ENCODE results near the gene MS4A6A.
"Not testable (repeated sequence)": the region's sequence is repeated elsewhere in the genome, so short reads cannot be mapped to it uniquely, and the experiment has no call there.

Gene MS4A6A

GRCh38 chr11:60143768-60144167 is 39.1 kb downstream of the MS4A6A start:
- in situ Hi-C loops (cut with MboI; ENCODE audit: low pct_unique_long_range_greater_than_20kb, low sequenced_read_pairs): no loop called here
- DNase-seq: no peak

GRCh38 chr11:60133917-60134316 is 49.0 kb downstream of the MS4A6A start:
- in situ Hi-C loops (cut with MboI; ENCODE audit: low pct_unique_long_range_greater_than_20kb, low sequenced_read_pairs): no loop called here
- no peak for DNase-seq

- no peak for DNase-seq
- in situ Hi-C loops (cut with MboI; ENCODE audit: low pct_unique_long_range_greater_than_20kb, low sequenced_read_pairs): no loop called here
Observed at GRCh38 chr11:60131912-60132311, 51.0 kb downstream of the MS4A6A start.

- in situ Hi-C loops (cut with MboI; ENCODE audit: low pct_unique_long_range_greater_than_20kb, low sequenced_read_pairs): no loop called here
- DNase-seq: peak; percentile 70
Observed at GRCh38 chr11:60130496-60130895, 52.4 kb downstream of the MS4A6A start.

GRCh38 chr11:60129853-60130252 is 53.0 kb downstream of the MS4A6A start:
- in situ Hi-C loops (cut with MboI; ENCODE audit: low pct_unique_long_range_greater_than_20kb, low sequenced_read_pairs): no loop called here
- DNase-seq: no peak

GRCh38 chr11:60128866-60129265 is 54.0 kb downstream of the MS4A6A start:
- DNase-seq; in situ Hi-C loops (cut with MboI; ENCODE audit: low pct_unique_long_range_greater_than_20kb, low sequenced_read_pairs): not testable (repeated sequence)

GRCh38 chr11:60128376-60128775 is 54.5 kb downstream of the MS4A6A start:
- no peak for DNase-seq
- in situ Hi-C loops (cut with MboI; ENCODE audit: low pct_unique_long_range_greater_than_20kb, low sequenced_read_pairs): no loop called here

GRCh38 chr11:60127311-60127811 is 55.5 kb downstream of the MS4A6A start:
- in situ Hi-C loops (cut with MboI; ENCODE audit: low pct_unique_long_range_greater_than_20kb, low sequenced_read_pairs): no loop called here
- DNase-seq: peak; percentile 14

- no peak for DNase-seq
- in situ Hi-C loops (cut with MboI; ENCODE audit: low pct_unique_long_range_greater_than_20kb, low sequenced_read_pairs): no loop called here
Observed at GRCh38 chr11:60125956-60126585, 56.8 kb downstream of the MS4A6A start.

- in situ Hi-C loops (cut with MboI; ENCODE audit: low pct_unique_long_range_greater_than_20kb, low sequenced_read_pairs): no loop called here
- DNase-seq: no peak
Observed at GRCh38 chr11:60124802-60125432, 58.0 kb downstream of the MS4A6A start.
